Thymus (tissue), 11 donors: Measurements from ENCODE around the gene NT5C1A. TPM values are rescaled to one million over a fixed set of nuclear protein-coding genes. Genes with fewer than 3 reads are reported as not detected.

Experiments
- DNase-seq, 9 donors: peaks; one replicate each; pipeline ENCODE4 v3.0.0-alpha.2; 2013; ENCODE audit warnings: low spot score in 9 of 9, low read depth in 6 of 9, missing footprints in 1 of 9
- H3K27ac ChIP-seq, 2 donors: one replicate each; pipeline ENCODE4 v1.5.1; 2013; ENCODE audit warnings: control low read depth in 1 of 2, low read depth in 1 of 2, low read length in 1 of 2, mild to moderate bottlenecking in 1 of 2, moderate library complexity in 1 of 2
- H3K27me3 ChIP-seq, 2 donors: one replicate each; pipeline ENCODE4 v1.5.1; 2013; ENCODE audit warnings: low read length in 1 of 2; ENCODE audit not compliant: control insufficient read depth in 2 of 2, insufficient read depth in 1 of 2
- H3K36me3 ChIP-seq, 2 donors: one replicate each; pipeline ENCODE4 v1.5.1; 2013; ENCODE audit warnings: low read length in 1 of 2, mild to moderate bottlenecking in 1 of 2, moderate library complexity in 1 of 2; ENCODE audit not compliant: control insufficient read depth in 2 of 2, insufficient read depth in 2 of 2
- H3K4me1 ChIP-seq, 2 donors: one replicate each; pipeline ENCODE4 v1.5.1; 2013; ENCODE audit warnings: low read length in 2 of 2; ENCODE audit not compliant: control insufficient read depth in 2 of 2, insufficient read depth in 2 of 2
- H3K4me3 ChIP-seq, 2 donors: one replicate each; pipeline ENCODE4 v1.5.1; 2013; ENCODE audit warnings: low read length in 2 of 2, control low read depth in 1 of 2, mild to moderate bottlenecking in 1 of 2
- H3K9me3 ChIP-seq, 2 donors: one replicate each; pipeline ENCODE4 v1.5.1; 2013; ENCODE audit warnings: low read length in 1 of 2, mild to moderate bottlenecking in 1 of 2; ENCODE audit not compliant: control insufficient read depth in 2 of 2, insufficient read depth in 1 of 2
- WGBS: extraction: QIAGEN DNeasy Blood & Tissue Kit; methylation state at CpG from one replicate; pipeline ENCODE4 v1.1.7; 2013; 5-methylcytosine and 5-hydroxymethylcytosine counted together
- polyA plus RNA-seq: library from polyadenylated mRNA; stranded (reverse); fragments of 200-250 nt; gene quantifications from one replicate; pipeline ENCODE4 v1.2.3, GENCODE V29; 2013
- total RNA-seq: library from RNA; stranded (reverse); fragments of 120-200 nt; gene quantifications from one replicate; pipeline ENCODE4 v1.2.4, GENCODE V29; 2013
- donor health status: healthy.

The NT5C1A gene
- total and polyA plus RNA-seq, 2 donors, result 0.09 TPM; not detected in 1

DNA sequence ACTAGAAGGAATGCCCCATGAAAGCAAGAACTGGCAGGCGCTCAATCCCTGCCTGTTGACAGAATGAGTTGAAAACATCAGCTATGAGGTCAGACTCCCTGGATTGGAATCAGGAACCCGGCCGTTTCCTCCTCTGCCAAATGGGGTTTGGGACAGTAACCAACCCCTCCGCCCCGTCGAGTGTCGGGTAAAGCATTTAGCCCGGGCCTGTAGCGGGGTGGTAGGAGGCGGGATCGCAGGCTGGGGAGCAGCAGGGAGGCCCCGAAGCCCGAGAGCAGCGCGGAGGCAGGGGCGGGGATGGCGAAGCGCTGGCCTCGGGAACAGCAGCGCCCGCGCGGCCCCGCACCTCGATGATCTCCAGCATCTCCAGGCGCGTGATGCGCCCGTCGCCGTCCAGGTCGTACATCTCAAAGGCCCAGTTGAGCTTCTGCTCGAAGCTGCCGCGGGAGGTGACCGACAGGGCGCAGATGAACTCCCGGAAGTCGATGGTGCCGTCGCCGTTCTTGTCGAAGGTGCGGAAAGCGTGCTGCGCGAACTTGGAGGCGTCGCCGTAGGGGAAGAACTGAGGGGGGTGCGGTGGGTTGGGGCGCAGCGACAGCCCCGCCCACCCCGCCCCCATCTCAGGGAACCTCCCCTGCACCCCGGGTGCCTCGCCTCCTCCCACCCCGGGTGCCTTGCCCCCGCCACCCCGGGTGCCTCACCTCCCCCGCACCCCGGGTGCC lies 11.8 kb upstream of the NT5C1A start:
- Histone ChIP-seq H3K27ac (no peak overlapping the region), H3K27me3 (peaks cover 24 to 86% of the 10 kb centered on the region in 2 donors), H3K4me1 (no peaks in the 10 kb centered on the region), H3K36me3 (no peaks in the 10 kb centered on the region), H3K9me3 (peaks cover 0 to 5% of the 10 kb centered on the region in 2 donors), H3K4me3 (peak overlapping the region in 1 of 2 donors; percentile 29)
- DNase-seq, result peak in 1 of 9 donors; percentile 25
- WGBS, result 19% methylated on average over 62 of the region's 62 CpGs

DNA sequence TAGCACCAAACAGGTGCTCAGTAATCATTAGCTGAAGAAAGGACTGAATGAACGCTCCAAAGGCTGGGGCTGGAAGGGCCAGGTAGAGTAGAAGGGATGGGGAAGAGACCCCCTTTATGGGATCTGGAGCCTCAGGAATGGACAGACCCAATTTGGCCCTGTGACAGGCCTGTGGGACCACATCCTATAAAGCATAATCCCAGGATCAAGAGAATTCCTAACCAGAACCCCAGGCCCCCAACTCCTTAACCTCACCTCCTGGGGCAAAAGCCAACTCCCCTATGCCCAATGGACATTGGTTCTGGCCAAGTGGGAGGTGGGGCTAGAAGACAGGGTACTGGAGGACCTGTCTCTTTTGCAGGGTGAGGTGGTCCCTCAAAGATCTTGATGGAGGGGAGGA lies 10.1 kb upstream of the NT5C1A start:
- Histone ChIP-seq H3K4me1 (no peaks in the 10 kb centered on the region), H3K27me3 (peaks cover 24 to 77% of the 10 kb centered on the region in 2 donors), H3K36me3 (no peaks in the 10 kb centered on the region), H3K27ac (no peak overlapping the region), H3K4me3 (no peak overlapping the region), H3K9me3 (peaks cover 0 to 5% of the 10 kb centered on the region in 2 donors)
- DNase-seq, result no peak
- 91% methylated on average over 1 of the region's 1 CpG for WGBS

DNA sequence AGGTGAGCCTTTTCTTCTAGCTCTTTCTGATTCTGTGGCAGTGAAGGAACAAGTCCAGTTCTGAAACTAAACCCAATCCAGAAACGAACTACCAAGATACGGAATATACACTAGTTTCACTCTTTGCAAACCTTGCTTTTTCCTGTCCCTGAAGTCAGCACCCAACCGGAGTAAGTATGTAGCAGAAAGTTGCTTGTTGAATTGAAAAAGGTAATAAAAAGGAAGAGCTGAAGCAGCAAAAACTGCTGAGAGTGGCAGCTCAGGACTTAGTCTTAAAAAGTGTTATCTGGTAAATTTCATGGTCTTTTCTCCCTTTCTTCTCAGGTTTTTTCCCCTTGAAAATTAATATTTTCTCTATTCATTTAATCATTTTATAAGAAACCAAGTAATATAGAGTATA lies 9.4 kb upstream of the NT5C1A start:
- Histone ChIP-seq H3K27me3 (peaks cover 24 to 73% of the 10 kb centered on the region in 2 donors), H3K9me3 (peaks cover 0 to 5% of the 10 kb centered on the region in 2 donors), H3K4me3 (no peak overlapping the region), H3K27ac (no peak overlapping the region), H3K36me3 (no peaks in the 10 kb centered on the region), H3K4me1 (no peaks in the 10 kb centered on the region)
- 79% methylated on average over 3 of the region's 3 CpGs for WGBS
- no peak for DNase-seq

DNA sequence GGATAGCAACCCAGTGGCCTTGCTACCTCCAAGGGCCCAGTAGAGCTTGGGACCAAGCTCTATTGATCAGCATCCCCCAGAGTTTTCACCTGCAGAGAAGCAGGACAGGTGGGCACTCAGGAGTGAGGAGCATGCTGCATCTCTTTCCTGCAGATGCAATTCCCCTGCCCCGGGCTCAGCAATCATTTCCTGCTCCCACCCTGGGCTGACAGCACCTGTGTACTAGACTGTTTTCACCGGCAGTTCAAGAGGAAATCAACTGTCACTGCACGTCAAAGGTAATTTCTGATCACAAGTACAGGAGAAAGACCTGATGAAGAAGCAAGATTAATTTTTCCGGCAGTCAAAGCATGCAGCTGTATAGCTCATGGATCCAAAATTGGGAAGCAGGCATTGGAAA lies 8.8 kb upstream of the NT5C1A start:
- H3K27ac ChIP-seq, result no peak overlapping the region
- WGBS, result 22% methylated on average over 4 of the region's 4 CpGs
- H3K9me3 ChIP-seq, result peaks cover 0 to 5% of the 10 kb centered on the region in 2 donors
- no peak overlapping the region for H3K4me3 ChIP-seq
- no peak for DNase-seq
- H3K27me3 ChIP-seq, result peaks cover 24 to 70% of the 10 kb centered on the region in 2 donors
- H3K36me3 ChIP-seq, result no peaks in the 10 kb centered on the region
- no peaks in the 10 kb centered on the region for H3K4me1 ChIP-seq

DNA sequence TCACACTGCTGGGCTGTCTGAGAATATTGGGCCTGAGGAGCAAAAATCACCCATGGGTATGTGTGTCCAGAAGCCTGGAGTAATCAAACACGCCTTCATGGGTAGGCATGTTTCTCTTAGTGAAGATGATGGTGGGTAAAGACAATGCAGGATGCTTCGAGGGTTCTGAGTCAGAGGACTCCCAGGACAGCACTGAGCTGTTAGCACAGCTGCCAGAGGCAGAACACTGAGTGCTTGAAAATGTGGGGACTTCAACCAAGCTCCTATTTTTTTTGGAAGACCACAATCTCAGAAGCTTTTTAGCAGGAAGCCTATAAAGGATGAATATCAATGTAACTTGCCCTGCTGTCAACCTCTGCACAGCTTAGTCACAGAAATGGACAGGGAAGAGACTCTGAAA lies 7.9 kb upstream of the NT5C1A start:
- Histone ChIP-seq H3K27me3 (peaks cover 19 to 68% of the 10 kb centered on the region in 2 donors), H3K27ac (no peak overlapping the region), H3K4me1 (no peaks in the 10 kb centered on the region), H3K9me3 (peaks cover 0 to 5% of the 10 kb centered on the region in 2 donors), H3K36me3 (no peaks in the 10 kb centered on the region), H3K4me3 (no peak overlapping the region)
- 76% methylated on average over 2 of the region's 2 CpGs for WGBS
- no peak for DNase-seq

DNA sequence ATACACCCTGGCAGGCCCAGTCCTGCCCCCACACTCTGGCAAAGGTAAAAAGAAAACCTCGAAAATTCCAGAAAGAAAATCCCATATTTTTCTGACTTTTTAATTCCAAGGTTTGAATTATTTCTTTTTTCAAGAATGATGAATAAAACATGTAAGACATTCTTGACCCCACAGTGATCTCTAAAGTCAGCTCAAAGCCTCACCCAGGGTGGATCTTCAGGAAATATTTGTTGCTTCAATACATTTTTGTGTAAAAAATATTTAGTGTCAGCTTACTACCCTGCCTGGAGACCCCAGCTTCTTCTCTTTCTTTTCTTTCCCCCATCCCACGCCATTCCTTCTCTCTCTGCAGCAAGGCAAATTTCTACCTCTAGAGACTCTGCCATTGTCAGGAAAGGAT lies 7.0 kb upstream of the NT5C1A start:
- peaks cover 0 to 4% of the 10 kb centered on the region in 2 donors for H3K9me3 ChIP-seq
- no peak for DNase-seq
- no peaks in the 10 kb centered on the region for H3K4me1 ChIP-seq
- H3K36me3 ChIP-seq, result no peaks in the 10 kb centered on the region
- WGBS, result 91% methylated on average over 2 of the region's 2 CpGs
- H3K27me3 ChIP-seq, result peaks cover 16 to 68% of the 10 kb centered on the region in 2 donors
- H3K4me3 ChIP-seq, result no peak overlapping the region
- H3K27ac ChIP-seq, result no peak overlapping the region

DNA sequence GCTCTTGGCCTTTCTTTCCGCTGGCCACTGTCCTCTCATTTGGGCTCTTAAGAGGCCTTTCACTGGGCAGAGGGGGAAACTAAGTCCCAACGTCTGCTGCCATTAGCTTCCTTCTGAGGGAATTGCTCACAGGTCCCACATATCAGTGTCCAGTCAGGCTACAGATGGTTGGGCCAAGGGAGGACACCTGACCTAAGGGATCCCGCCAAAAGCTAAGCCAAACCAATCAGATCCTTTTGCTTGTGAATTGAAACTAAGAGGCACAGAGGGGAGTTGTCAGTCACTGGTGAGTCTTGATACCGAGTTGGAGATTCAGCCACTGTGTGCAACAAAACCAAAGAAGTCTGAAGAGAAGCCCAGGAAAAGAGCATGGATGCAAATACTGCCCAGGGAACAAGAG lies 5.7 kb upstream of the NT5C1A start:
- H3K27ac ChIP-seq, result no peak overlapping the region
- H3K27me3 ChIP-seq, result peaks cover 13 to 68% of the 10 kb centered on the region in 2 donors
- H3K4me3 ChIP-seq, result no peak overlapping the region
- H3K36me3 ChIP-seq, result no peaks in the 10 kb centered on the region
- 94% methylated on average over 4 of the region's 4 CpGs for WGBS
- no peaks in the 10 kb centered on the region for H3K4me1 ChIP-seq
- DNase-seq, result no peak
- no peaks in the 10 kb centered on the region for H3K9me3 ChIP-seq

DNA sequence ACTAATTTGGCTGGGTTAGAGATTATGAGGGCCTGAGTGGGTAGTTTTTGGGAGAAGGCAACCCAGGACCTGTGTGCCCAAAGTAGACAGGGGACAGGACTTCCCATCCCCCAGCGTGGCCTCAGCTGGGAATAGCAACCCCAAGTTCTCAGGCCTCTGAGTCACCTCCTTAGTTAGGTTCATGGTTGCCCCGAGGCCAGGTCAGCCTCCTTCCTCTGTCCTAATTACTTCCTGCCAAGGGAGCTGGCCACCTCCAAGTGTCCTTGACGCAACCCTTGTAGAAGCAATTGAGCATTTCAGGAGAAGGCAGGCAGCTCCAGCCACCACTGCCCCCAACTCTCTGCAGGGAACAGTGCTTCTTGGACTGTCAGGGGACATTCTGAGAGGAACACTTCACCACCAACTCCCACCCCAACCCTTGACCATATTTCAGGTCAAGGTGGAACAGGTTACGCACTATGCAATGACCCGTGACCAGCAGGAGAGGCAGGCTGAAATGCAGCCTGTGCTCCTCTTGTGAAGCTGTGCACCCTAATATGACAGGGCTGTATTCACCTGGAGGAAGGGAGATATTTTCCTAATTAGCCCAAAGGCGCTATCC lies 5.1 kb upstream of the NT5C1A start:
- no peaks in the 10 kb centered on the region for H3K36me3 ChIP-seq
- H3K4me1 ChIP-seq, result no peaks in the 10 kb centered on the region
- peaks cover 17 to 68% of the 10 kb centered on the region in 2 donors for H3K27me3 ChIP-seq
- H3K27ac ChIP-seq, result no peak overlapping the region
- WGBS, result 87% methylated on average over 6 of the region's 6 CpGs
- no peaks in the 10 kb centered on the region for H3K9me3 ChIP-seq
- H3K4me3 ChIP-seq, result no peak overlapping the region
- DNase-seq, result no peak

DNA sequence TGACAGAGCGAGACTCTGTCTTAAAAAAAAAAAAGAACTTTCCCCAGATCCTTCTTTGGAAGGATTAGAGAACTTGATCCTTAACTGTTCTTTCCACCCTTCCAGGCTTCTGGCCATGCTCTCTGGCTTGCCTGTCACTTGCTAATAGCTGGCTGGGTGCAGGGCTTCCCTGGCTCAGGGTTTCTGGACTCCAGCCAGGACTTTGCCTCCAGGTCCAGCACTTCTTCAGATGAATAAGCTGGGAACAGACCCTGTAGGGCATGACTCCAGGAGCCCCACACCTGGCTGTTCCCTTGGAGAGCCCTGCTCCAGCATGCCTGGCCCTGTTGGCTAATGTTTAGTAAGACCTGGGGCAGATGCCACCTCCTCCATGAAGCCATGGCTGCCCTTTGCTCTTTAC lies 3.3 kb upstream of the NT5C1A start:
- WGBS, result 97% methylated on average over 1 of the region's 1 CpG
- no peaks in the 10 kb centered on the region for H3K4me1 ChIP-seq
- no peak overlapping the region for H3K4me3 ChIP-seq
- DNase-seq, result no peak
- H3K27me3 ChIP-seq, result peaks cover 30 to 68% of the 10 kb centered on the region in 2 donors
- no peak overlapping the region for H3K27ac ChIP-seq
- no peaks in the 10 kb centered on the region for H3K9me3 ChIP-seq
- no peaks in the 10 kb centered on the region for H3K36me3 ChIP-seq
